Stimulated activated CD8-positive, alpha-beta memory T cell treated with anti-CD3 and anti-CD28 coated beads, Interleukin-4, amount 100 ng/mL, for 1 hour (primary cell): ENCODE measurements around the gene CABP4.
A peak's percentile ranks its signal among the peaks of the same experiment; 100 is the strongest.
"Not testable (repeated sequence)": the region's sequence is repeated elsewhere in the genome, so short reads cannot be mapped to it uniquely, and the experiment has no call there.

Experiments
- DNase-seq, 2 donors: peaks; one replicate each; pipeline ENCODE4 v3.0.0-alpha.2; 2020; ENCODE audit warnings: low read depth in 2 of 2, low spot score in 1 of 2

Gene CABP4

GRCh38 chr11:67418476-67419281, 36.5 kb upstream of the CABP4 start:
- DNase-seq: no peak

DNA sequence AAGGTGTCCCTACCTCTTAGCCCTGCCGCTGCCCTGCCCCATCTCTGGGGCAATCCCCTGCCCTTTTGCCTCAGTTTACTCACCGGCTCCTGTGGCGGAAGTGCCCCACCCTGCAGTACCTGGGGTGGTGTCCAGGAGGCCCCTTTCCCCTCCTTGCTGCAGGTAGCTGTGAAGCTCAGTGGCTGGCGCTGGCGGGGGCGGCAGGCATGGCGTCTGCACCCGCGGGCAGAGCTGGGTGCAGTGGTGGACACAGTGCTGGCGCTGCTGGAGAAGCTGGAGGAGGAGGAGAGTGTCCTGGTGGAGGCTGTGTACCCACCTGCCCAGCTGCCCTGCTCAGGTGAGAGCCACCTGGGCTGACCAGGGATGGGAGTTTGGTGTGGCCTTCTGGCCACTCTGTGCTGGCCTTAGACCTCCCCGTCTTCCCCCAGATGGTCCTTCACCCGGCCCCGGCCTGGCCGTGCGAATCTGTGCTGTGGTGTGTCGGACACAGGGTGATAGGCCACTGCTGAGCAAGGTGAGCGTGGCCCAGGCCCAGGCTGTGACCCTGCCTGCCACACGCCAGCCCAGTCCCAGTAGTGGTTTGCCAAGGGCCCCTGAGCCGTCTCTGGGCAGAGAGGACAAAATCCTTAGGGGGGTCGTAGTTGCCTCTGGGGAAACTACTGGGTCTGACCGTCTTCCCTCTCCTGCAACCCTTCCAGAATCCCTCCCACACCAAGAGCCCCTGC, 35.7 kb upstream of the CABP4 start:
- no peak for DNase-seq

GRCh38 chr11:67420147-67420645, 35.0 kb upstream of the CABP4 start:
- no peak for DNase-seq

DNA sequence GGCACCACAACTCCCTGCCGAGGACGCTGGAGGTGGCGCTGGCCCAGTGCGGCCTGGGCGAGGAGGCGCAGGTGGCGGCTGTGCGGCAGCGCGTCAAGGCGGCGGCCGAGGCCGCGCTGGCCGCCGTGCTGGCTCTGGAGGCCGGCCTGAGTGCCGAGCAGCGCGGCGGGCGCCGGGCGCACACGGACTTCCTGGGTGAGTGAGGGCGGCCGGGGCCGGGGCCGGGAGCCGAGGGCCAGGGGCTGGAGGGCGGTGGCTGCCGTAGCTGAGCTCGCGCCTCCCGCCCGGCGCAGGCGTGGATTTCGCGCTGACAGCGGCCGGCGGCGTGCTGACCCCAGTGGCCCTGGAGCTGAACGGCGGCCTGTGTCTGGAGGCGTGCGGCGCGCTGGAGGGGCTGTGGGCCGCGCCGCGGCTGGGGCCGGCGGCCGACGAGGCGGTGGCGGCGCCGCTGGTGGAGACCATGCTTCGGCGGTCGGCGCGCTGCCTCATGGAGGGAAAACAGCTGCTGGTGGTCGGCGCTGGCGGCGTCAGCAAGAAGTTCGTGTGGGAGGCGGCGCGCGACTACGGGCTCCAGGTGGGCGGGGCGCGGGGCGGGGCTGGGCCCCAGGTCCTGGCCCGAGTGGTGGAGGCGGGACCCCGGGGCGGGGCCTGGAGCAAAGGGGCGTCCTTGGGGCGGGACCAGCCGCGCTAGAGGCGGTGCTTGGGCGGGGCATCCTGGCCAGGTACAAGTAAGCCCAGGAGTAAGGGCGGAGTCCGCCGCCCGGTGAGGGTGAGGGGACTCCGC, 34.3 kb upstream of the CABP4 start:
- DNase-seq: peak; percentile 98 to 99

DNA sequence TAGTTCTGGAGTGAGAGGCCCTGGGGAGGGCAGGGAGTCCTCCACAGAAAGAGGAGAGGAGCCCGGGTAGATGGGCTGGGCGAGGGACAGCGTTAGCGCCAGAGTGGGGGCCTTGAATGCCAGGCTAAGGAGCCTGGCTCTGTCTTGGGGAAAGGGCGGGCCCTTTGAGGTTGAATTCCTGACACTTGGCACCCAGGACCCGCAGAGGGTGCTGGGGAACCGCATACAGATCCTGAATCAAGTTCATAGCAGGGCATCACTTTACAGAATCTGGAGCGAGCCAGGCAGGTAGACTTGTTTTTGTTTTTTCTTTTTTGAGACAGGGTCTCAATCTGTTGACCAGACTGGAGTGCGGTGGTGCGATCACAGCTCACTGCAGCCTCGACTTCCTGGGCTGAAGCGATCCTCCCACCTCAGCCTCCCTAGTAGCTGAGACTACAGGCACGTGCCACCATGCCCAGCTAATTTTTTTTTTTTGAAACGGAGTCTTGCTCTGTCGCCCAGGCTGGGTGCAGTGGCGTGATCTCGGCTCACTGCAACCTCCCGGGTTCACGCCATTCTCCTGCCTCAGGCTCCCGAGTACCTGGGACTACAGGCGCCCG, 33.6 kb upstream of the CABP4 start:
- no peak for DNase-seq

DNA sequence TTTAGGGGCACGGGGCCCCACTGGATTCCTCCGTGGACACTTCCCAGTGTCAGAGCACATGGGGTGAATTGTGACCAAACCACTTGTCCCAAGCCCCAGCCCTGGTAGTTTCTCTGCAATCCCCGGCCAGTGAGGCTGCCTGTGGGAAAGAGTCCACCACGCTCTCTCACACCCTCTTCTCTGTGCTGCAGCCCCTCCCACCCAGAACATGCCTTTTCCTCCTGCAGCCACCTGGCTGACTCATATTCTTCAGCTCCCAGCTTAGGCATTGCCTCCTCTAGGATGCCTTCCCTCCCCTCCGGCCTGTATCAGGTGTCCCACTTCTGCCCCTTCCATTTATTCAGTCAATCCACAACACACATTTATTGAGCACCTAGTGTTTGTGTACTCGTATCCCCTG, 32.3 kb upstream of the CABP4 start:
- no peak for DNase-seq

GRCh38 chr11:67423466-67423865, 31.7 kb upstream of the CABP4 start:
- no peak for DNase-seq

GRCh38 chr11:67423891-67424613, 31.1 kb upstream of the CABP4 start:
- DNase-seq: no peak

DNA sequence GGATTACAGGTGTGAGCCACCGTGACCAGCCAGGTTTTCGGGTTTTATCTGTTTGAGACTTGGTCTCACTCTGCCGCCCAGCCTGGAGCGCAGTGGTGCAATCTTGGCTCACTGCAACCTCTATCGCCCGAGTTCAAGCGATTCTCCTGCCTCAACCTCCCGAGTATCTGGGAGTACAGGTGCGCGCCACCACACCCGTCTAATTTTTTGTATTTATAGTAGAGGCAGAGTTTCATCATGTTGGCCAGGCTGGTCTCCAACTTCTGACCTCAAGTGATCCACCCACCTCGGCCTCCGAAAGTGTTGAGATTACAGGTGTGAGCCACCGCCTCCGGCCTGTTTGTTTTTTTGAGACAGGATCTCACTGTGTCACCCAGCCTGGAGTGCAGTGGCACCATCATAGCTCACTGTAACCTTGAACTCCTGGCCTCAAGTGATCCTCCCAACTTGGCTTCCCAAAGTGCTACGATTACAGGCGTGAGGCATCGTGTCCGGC, 27.7 kb upstream of the CABP4 start:
- not testable (repeated sequence) for DNase-seq

DNA sequence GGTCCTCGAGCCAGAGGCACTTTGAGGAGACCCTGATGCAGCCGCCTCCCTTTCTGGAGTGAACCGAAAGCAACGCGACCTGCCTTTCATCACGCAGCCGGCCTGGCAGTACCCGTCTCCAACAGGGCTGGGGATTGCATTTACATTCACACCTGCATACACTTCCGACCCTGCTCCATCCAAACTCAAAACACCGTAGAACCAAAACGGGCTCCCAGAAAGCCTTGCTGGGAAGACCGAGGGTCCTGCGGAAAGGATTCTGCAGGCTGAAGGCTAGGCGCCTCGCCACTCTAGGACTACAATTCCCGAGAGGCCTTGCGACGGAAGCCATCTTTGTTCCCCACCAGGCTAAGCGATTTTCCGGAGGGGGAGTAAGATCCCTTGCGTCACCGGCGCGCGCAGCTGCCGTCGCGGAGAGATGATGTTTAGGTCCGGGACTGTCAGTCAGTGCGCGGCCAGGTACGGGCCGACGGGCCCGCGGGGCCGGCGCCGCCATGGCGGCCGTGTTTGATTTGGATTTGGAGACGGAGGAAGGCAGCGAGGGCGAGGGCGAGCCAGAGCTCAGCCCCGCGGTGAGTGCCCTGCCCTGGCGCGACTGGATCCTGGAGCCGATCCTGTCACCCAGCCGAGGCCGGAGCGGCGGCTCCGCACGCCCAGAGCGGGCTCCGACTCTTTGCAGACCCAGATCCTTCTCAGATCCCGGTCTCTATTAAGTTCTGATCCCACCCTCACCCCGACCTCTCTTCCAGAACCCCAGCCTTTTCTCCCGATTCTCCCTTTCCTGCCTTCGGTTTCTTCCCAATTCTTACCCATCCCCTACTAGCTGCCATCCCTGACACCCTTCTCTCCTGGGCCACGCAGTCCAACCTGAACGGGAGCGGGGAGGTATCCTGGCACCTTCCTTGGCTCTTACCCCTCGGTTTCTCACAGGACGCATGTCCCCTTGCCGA, 26.8 kb upstream of the CABP4 start, which contains the start of gene RPS6KB2:
Gene RPS6KB2 (plus strand): TSS at position 443 of the 950 bp plus-strand sequence. CDS start 52 bp downstream, at position 495.
- DNase-seq: peak; percentile 99 to 100

DNA sequence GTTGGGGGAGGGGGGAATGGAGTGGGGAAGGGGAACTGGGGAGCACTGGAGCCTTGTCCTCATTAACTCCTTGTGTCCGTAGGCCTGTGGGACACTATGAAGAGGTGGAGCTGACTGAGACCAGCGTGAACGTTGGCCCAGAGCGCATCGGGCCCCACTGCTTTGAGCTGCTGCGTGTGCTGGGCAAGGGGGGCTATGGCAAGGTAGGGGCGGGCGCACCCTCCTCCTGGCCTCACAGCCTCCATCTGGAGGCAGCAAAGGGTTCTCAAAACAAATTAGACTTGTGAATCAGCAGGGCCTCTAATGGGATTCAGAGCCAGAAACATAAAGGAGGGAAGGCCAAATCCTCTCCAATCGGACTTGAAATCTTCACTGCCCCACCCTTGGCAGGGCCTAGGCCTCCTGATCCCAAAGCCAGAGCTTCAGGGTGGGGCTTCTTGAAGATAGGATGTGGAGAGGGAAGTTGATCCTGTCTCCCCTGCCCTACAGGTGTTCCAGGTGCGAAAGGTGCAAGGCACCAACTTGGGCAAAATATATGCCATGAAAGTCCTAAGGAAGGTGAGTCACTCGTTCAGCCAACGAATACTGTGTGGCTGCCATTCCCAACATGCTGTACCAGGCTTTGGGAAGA, 26.0 kb upstream of the CABP4 start:
- DNase-seq: no peak

DNA sequence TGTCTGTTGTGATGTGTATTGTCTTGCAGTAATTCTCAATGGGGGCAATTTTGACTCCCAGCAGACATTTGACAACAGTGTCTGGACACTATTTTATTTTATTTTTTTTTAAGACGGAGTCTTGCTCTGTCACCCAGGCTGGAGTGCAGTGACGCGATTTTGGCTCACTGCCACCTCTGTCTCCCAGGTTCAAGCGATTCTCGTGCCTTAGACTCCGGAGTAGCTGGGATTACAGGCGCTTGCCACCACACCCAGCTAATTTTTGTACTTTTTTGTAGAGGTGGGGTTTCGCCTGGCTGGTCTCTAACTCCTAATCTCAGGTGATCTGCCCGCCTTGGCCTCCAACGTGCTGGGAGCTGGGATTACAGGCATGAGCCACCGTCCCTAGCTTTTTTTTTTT, 25.4 kb upstream of the CABP4 start:
- DNase-seq: no peak

- DNase-seq: no peak
Measured at GRCh38 chr11:67431346-67432249, 23.6 kb upstream of the CABP4 start.

GRCh38 chr11:67432655-67433349, 22.4 kb upstream of the CABP4 start:
- DNase-seq: no peak

- DNase-seq: no peak
Measured at GRCh38 chr11:67433536-67434394, 21.4 kb upstream of the CABP4 start.

DNA sequence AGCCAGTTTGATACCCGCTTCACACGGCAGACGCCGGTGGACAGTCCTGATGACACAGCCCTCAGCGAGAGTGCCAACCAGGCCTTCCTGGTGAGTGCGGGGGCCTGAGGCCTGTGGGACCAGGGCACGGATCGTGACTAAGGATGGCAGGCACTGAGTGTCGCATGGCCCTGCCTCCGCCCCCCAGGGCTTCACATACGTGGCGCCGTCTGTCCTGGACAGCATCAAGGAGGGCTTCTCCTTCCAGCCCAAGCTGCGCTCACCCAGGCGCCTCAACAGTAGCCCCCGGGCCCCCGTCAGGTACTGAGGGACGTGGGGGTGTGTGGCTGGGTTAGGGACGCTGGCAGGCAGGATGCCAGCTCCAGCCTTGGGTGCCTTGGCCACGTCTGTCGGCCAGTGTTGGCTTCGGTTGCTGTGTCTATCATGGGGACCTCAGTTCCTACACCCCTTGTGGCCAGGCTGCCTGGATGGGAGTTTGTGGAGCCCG, 20.7 kb upstream of the CABP4 start:
- no peak for DNase-seq
